Activated naive CD4-positive, alpha-beta T cell (primary cell): Measurements from ENCODE around the gene SCIN.
"Not testable (repeated sequence)": the region's sequence is repeated elsewhere in the genome, so short reads cannot be mapped to it uniquely, and the experiment has no call there.

Experiments
- DNase-seq, 4 experiments: peaks; one replicate each; lab custom pipeline; 2025; lab: John Stamatoyannopoulos, UW

Gene SCIN

DNA sequence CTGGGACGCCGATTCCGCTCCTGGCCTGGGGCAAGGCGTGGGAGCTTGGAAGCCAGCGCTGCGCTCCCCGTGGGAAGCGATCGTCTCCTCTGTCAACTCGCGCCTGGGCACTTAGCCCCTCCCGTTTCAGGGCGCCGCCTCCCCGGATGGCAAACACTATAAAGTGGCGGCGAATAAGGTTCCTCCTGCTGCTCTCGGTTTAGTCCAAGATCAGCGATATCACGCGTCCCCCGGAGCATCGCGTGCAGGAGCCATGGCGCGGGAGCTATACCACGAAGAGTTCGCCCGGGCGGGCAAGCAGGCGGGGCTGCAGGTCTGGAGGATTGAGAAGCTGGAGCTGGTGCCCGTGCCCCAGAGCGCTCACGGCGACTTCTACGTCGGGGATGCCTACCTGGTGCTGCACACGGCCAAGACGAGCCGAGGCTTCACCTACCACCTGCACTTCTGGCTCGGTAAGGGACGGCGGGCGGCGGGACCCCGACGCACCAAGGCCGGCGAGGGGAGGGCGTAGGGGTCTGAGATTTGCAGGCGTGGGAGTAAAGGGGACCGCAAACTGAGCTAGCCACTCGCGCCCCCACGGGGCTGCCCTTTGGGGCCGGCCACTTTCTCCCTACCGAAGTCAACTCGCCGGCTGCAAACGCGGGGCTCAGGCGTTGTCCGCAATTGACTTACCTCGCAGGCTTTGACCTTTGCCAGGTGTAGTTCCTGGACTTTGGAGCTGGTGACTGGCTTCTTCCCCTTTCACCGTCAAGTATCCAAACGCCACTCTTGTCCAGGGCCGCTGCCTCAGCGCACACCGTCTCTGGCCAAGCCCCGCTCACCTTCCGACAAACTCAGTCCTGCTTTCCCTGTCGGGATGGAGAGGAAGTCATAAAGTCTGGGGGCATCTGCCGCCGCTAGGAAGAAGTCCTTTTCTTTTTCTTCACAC is at the start of gene SCIN:
SCIN (plus strand) TSS at position 187 of the 928 bp plus-strand sequence; CDS start at position 254, 67 bp downstream.
- DNase-seq: no peak

- no peak for DNase-seq
Observed at GRCh38 chr7:12524794-12525386, 45.6 kb upstream of the SCIN start.

DNA sequence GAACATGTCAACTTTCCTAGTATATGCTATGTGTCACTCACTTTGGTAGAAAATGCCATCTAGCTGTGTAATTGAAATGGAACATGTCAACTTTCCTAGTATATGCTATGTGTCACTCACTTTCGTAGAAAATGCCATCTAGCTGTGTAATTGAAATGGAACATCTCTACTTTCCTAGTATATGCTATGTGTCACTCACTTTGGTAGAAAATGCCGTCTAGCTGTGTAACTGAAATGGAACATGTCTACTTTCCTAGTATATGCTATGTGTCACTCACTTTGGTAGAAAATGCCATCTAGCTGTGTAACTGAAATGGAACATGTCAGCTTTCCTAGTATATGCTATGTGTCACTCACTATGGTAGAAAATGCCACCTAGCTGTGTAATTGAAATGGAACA is 43.8 kb upstream of the SCIN start:
- not testable (repeated sequence) for DNase-seq

GRCh38 chr7:12527670-12528069 is 42.9 kb upstream of the SCIN start:
- DNase-seq: not testable (repeated sequence)

DNA sequence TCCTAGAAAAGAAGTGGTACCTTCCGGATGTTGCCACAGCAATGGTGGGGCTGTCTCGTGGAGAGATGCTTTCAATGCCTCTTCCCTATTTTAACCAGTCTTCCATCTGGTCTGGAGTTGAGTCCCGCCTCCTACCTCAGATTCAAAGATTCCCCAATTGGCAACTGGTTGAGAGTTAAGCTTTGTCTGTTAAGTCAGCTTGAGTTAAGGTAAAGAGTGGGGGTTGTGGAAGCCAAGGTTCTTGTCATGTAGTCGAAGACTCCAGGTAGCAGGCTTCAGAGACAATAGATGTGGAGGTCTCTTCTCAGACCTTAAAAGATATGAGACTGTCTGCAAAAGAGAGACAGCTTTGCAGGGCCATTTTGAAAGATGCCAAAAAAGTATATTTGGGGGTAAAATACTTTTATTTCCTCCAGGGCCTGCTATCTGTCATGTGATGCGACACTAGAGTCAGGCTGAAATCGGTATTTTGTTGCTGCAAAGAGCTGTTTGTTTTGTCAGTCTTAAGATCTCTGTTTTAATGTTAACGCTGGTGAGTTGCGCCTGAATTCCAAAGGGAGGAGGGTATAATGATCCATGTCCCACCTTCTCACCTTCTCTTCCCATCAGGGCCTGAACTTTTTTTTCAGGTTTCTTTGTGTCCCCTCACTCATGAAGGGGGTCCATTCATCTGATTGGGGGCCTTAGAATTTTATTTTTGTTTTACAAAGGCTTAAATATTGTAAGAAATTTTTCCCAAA is 40.4 kb upstream of the SCIN start:
- no peak for DNase-seq

DNA sequence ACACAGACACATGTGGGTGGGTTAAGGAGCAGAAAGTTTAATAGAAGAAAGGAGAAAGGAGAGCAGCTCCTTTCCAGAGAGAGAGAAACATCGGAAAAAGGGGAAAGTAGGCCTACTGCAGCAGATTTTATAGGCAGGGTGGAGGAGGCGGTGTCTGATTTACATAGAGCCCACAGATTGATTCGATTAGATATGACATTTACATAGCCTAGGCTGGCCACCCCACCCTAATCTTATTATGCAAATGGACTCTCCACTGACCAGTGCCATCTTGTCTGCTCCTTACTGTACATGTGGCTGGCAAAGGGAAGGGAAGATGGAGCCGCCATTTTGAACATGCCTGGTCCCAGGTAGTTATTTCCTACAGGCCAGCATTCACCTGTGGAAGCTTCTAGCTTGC is 38.7 kb upstream of the SCIN start:
- DNase-seq: no peak

DNA sequence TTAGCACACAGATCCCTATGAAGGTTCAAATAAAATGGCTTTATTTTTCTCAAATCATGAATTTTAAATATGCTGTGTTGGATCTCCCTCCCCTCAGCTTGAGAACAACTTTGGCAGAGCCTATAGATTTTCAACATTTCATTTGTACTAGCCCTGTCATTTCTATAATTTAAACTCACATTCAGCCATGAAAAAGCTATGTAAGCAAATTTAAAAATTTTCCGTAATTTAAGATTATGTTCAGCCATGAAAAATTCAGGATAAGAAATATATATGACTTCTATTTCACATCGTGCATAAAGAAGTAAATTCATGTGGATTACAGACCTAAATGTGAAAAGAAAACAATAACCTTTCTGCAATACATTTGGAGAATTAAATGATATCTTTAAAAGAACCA is 36.5 kb upstream of the SCIN start:
- DNase-seq: no peak

DNA sequence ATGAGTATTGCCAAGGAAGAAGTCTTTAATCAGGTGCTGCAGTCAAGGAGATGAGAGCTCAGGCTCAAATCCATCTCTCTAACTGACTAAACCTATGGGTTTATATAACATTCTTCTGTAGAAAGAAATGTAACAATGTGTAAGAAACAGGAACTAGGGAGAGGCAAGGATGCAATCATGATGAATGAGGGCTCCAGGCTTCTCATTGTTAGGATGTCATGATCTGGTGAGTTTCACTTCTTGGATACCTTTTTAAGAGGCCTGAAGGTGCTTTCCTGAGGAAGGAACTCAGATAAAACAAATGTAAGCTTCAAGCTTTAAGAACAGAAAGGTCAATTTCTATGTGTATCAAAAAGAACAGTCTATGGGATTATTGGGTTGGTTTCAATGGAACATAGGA is 30.8 kb upstream of the SCIN start:
- DNase-seq: no peak

DNA sequence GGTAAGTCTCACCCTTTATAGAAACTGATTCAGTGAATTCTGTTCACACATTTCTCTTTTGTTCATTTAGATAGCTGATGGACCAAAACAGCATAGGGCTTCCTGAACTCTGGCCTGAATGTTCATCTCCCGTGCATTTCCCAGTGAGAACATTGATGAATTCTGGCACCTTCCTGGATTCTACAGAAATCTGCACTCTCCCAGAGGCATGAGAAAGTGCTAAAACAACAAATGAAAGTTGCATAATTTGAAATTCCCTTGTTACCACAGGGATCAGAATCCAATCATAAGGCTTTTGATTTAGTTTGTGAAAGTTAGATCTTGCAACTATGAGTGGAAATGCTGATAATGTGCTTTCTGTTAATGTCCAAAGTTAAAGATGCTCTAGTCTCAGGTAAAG is 29.7 kb upstream of the SCIN start:
- DNase-seq: no peak

DNA sequence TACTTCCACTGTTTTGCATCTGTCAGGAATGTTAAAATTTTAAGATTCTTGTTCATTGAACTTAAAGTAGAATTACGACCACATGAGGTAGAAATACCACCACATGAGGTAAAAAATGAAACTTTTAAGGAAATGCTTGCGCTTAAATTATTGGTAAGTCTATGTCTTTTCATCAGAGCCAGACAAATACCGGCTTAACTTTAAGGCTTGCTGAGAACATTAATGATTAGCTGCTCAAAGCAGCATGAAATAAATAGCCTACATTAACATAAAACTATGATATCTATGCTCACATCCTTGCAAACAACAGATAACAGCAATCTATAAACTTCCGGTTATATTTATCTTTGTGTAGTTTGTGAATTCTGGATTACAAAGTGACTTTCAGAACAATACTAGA is 26.9 kb upstream of the SCIN start:
- no peak for DNase-seq

GRCh38 chr7:12549106-12549505 is 21.4 kb upstream of the SCIN start:
- DNase-seq: no peak

GRCh38 chr7:12550956-12551355 is 19.6 kb upstream of the SCIN start:
- DNase-seq: no peak

- no peak for DNase-seq
Observed at GRCh38 chr7:12552876-12553275, 17.6 kb upstream of the SCIN start.

GRCh38 chr7:12553416-12553815 is 17.1 kb upstream of the SCIN start:
- no peak for DNase-seq

DNA sequence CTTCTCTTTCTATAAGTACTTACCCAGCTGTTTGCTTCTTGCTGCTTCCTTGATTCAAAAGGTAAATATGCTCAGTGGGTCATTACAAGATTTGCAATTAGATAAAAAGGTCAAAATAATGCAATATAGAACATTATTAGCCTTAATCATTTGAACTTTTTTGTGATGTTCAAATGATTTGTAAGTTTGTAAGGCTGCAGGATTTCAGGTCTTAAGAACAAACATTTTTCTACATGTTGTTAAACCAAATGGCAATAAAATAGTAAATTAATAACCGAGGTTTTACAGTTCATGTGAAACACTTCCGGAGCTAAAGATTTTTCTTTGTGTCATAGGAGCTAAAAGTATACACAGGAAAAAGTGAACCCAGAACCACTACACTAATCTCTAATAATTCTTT is 16.2 kb upstream of the SCIN start:
- DNase-seq: no peak

- DNase-seq: no peak
Observed at GRCh38 chr7:12554872-12555271, 15.6 kb upstream of the SCIN start.

DNA sequence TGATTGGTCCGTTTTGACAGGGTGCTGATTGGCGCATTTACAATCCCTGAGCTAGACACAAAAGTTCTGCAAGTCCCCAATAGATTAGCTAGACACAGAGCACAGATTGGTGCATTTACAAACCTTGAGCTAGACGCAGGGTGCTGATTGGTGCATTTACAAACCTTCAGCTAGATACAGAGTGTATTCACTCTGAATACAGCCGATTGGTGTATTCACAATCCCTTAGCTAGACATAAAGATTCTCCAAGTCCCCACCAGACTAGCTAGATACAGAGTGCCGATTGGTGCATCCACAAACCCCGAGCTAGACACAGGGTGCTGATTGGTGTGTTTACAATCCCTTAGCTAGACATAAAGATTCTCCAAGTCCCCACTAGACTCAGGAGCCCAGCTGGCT is 14.8 kb upstream of the SCIN start:
- not testable (repeated sequence) for DNase-seq

DNA sequence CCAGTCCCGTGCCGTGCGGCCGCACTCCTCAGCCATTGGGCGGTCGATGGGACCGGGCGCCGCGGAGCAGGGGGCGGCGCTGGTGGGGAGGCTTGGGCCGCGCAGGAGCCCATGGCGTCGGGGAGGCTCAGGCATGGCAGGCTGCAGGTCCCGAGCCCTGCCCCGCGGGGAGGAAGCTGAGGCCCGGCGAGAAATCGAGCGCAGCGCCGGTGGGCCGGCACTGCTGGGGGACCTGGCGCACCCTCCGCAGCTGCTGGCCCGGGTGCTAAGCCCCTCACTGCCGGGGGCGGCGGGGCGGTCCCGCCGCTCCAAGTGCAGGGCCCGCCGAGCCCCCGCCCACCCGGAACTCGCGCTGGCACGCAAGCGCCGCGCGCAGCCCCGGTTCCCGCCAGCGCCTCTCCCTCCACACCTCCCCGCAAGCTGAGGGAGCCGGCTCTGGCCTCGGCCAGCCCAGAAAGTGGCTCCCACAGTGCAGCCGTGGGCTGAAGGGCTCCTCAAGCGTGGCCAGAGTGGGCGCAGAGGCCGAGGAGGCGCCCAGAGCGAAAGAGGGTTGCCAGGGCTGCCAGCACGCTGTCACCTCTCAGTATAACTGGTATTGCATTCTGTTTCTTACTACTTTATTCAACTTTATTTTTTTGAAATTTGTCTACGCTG is 14.3 kb upstream of the SCIN start:
- not testable (repeated sequence) for DNase-seq

DNA sequence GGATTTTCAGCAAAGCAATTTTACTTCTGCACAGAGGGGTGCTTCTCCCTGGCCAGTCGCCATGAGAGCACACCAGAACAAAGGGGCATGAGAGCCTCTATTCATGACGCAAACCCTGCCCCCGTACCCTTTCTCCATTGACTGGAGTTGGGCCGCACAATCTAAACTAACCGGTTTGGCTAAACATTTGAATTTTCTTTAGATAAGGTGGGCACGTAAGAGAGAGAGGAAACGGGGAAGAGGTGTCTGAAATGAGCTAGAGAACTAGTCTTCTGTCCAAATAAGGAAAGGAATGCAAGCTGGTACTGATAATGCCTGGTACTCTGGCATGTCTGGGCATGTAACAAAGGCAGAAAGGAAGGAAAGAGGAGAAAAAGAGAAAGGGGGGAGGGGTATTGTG is 13.2 kb upstream of the SCIN start:
- no peak for DNase-seq

DNA sequence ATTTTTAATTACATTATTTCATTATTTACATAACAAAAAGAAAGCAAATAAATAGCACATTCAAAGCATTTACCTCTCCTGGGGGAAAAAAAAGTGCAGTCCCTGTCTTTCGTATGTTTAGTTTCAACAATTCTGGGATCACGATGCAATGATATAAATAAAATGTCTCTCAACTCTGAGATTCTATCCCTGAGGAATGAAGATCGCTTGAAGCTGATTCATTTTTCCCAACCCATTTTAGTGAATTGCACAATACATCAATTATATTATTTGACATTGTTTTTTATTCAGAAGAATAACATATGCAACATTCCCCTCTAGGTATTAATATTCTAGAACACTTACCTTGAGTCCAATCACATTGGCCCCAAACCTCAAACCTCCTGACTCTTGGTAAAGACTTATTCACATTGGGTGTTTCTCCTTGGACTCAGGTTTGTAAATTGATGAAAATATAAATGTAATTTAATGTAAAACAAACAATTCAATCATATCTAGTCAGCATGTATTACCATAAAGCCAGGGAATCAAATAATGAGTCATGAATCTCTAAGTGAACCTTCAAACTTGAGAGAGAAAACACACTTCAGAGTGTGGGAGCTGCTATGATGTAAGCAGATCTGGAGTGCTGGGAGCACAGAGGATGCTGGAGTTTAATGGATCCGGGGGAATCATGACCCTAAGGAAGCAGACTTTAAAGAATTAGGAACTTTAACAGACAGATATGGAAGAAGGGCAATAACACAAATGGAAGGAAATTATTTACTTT is 5.3 kb upstream of the SCIN start:
- no peak for DNase-seq

GRCh38 chr7:12565873-12566272 is 4.6 kb upstream of the SCIN start:
- DNase-seq: no peak

- DNase-seq: no peak
Observed at GRCh38 chr7:12567015-12567414, 3.5 kb upstream of the SCIN start.
